GM12878 (cell line): Measurements from ENCODE around the gene NUP93. TPM values are rescaled to one million over a fixed set of nuclear protein-coding genes. Genes with fewer than 3 reads are reported as not detected.
A peak's percentile ranks its signal among the peaks of the same experiment; 100 is the strongest.

Source experiments
- ATAC-seq: fragments of 200-7000 bp; cut with Tn5 transposase; 3 replicates; pipeline ENCODE4 v1.9.1; 2020; ENCODE audit warnings: mild to moderate bottlenecking, moderate library complexity
- BruUV-seq: library from RNA; stranded (reverse); fragments of 400-500 nt; replicated peaks from 2 replicates; lab custom pipeline; 2021; lab: Mats Ljungman, UMichigan
- CTCF ChIA-PET: fragments of 300-600 bp; sonication (Branson Sonifier 250); formaldehyde crosslinking; extraction: SDS; loops from one replicate; lab custom pipeline; 2021; ENCODE audit warnings: inconsistent platforms; lab: Yijun Ruan, JAX
- POLR2A ChIA-PET: fragments of 350-600 bp; formaldehyde crosslinking; extraction: SDS; loops from one replicate; lab custom pipeline; 2021; ENCODE audit warnings: inconsistent platforms; lab: Charles Lee
- RAD21 ChIA-PET: fragments of 300-600 bp; sonication (Branson Sonifier 250); formaldehyde crosslinking; loops from one replicate; lab custom pipeline; 2023; ENCODE audit warnings: antibody characterized with exemption; ENCODE audit not compliant: unreplicated experiment; lab: Charles Lee
- SMC1A ChIA-PET: fragments of 300-600 bp; sonication (Branson Sonifier 250); formaldehyde crosslinking; loops from one replicate; lab custom pipeline; 2023; ENCODE audit not compliant: unreplicated experiment, uncharacterized antibody; lab: Charles Lee
- DNase-seq: peaks from one replicate; pipeline ENCODE4 v3.0.0-alpha.2; 2011; ENCODE audit warnings: low read depth, low spot score
- FAIRE-seq: peaks from 3 replicates; lab custom pipeline; 2011; peaks lifted over from hg19 to GRCh38; lab: Jason Lieb, UNC
- H2AFZ ChIP-seq: 2 replicates; pipeline ENCODE4 v1.6.0; 2011; ENCODE audit warnings: low read depth, low read length, control low read depth; ENCODE audit not compliant: control insufficient read depth
- H3K27ac ChIP-seq: 2 replicates; pipeline ENCODE4 v1.5.1; 2011; ENCODE audit warnings: control low read depth; ENCODE audit not compliant: control insufficient read depth, insufficient read depth
- H3K27me3 ChIP-seq, 2 experiments: replicated peaks in 1 of 2; 2 replicates each; pipeline versions ENCODE4 v1.6.0 to v1.6.1; 2011; ENCODE audit warnings: low read length in 1 of 2; ENCODE audit not compliant: control insufficient read depth in 2 of 2, insufficient read depth in 2 of 2
- H3K36me3 ChIP-seq, 2 experiments: 2 replicates each; pipeline ENCODE4 v1.5.1; 2011; ENCODE audit warnings: low read length in 1 of 2; ENCODE audit not compliant: control insufficient read depth in 2 of 2, insufficient read depth in 2 of 2
- H3K4me1 ChIP-seq: 2 replicates; pipeline ENCODE4 v1.6.1; 2011; ENCODE audit warnings: mild to moderate bottlenecking, low read length, moderate library complexity, mixed read lengths; ENCODE audit not compliant: control insufficient read depth, insufficient read depth
- H3K4me2 ChIP-seq: 2 replicates; pipeline ENCODE4 v1.6.0; 2011; ENCODE audit warnings: control low read depth; ENCODE audit not compliant: control insufficient read depth, insufficient read depth
- H3K4me3 ChIP-seq: fragments of 200-600 bp; sonication (generic); 2 replicates; pipeline ENCODE4 v1.5.1; 2016
- H3K79me2 ChIP-seq: 2 replicates; pipeline ENCODE4 v1.6.0; 2011; ENCODE audit warnings: low read length; ENCODE audit not compliant: control insufficient read depth, insufficient read depth
- H3K9ac ChIP-seq: 2 replicates; pipeline ENCODE4 v1.8.0; 2011; ENCODE audit warnings: low read length, control low read depth, mixed read lengths; ENCODE audit not compliant: control insufficient read depth, insufficient read depth
- H3K9me3 ChIP-seq: replicated peaks from 3 replicates; pipeline ENCODE4 v1.5.1; 2011; ENCODE audit warnings: mild to moderate bottlenecking, low read length; ENCODE audit not compliant: control insufficient read depth, insufficient read depth
- H4K20me1 ChIP-seq: 2 replicates; pipeline ENCODE4 v1.6.0; 2011; ENCODE audit not compliant: control insufficient read depth, insufficient read depth
- ASH2L ChIP-seq: fragments of 300-600, 200-600 bp; sonication (generic); IDR thresholded peaks from 2 replicates; pipeline ENCODE4 v1.6.1; 2017; ENCODE audit warnings: low read depth, mild to moderate bottlenecking, borderline replicate concordance
- CHD2 ChIP-seq: IDR thresholded peaks from 2 replicates; pipeline ENCODE4 v1.6.1; 2011; ENCODE audit warnings: low read depth, low read length, improper control_type of control experiment, borderline replicate concordance
- CREM ChIP-seq: IDR thresholded peaks from 2 replicates; pipeline ENCODE4 v1.6.1; 2014; ENCODE audit warnings: antibody characterized with exemption, low read depth
- E2F4 ChIP-seq: IDR thresholded peaks from 2 replicates; pipeline ENCODE4 v1.6.1; 2012; ENCODE audit warnings: low read depth, low read length, improper control_type of control experiment
- ELK1 ChIP-seq: IDR thresholded peaks from 2 replicates; pipeline ENCODE4 v1.6.1; 2012; ENCODE audit warnings: low read depth, low read length, improper control_type of control experiment
- ETV6 ChIP-seq, 2 experiments: fragments of 450-650 bp in 1 of 2; IDR thresholded peaks in 1 of 2; conservative IDR thresholded peaks in 1 of 2; 2 replicates each; pipeline ENCODE4 v1.6.1; 2014; ENCODE audit warnings: antibody characterized with exemption in 1 of 2, borderline replicate concordance in 1 of 2, low read depth in 1 of 2, mild to moderate bottlenecking in 1 of 2, moderate library complexity in 1 of 2
- FOXM1 ChIP-seq: IDR thresholded peaks from 2 replicates; pipeline ENCODE4 v1.6.1; 2012; ENCODE audit warnings: low read depth, mild to moderate bottlenecking, inconsistent platforms, low read length, moderate library complexity
- GATAD2B ChIP-seq: fragments of 450-650 bp; conservative IDR thresholded peaks from 2 replicates; pipeline ENCODE4 v1.6.1; 2017; ENCODE audit warnings: low read depth, mild to moderate bottlenecking, moderate library complexity
- MLLT1 ChIP-seq: fragments of 450-650 bp; IDR thresholded peaks from 2 replicates; pipeline ENCODE4 v1.6.1; 2016; ENCODE audit warnings: mild to moderate bottlenecking
- NFYB ChIP-seq: IDR thresholded peaks from 2 replicates; pipeline ENCODE4 v1.6.1; 2011; ENCODE audit warnings: low read depth, mild to moderate bottlenecking, low read length, improper control_type of control experiment, moderate library complexity; ENCODE audit not compliant: insufficient read depth
- PBX3 ChIP-seq: IDR thresholded peaks from 2 replicates; pipeline ENCODE4 v1.6.1; 2011; ENCODE audit warnings: mild to moderate bottlenecking, low read depth, low read length, moderate library complexity; ENCODE audit not compliant: insufficient replicate concordance
- PKNOX1 ChIP-seq: fragments of 450-650 bp; IDR thresholded peaks from 2 replicates; pipeline ENCODE4 v1.6.1; 2016; ENCODE audit warnings: mild to moderate bottlenecking
- RAD21 ChIP-seq: IDR thresholded peaks from 2 replicates; pipeline ENCODE4 v1.6.1; 2011; ENCODE audit warnings: mild to moderate bottlenecking, low read depth, low read length, moderate library complexity; ENCODE audit not compliant: insufficient read depth
- SIN3A ChIP-seq: IDR thresholded peaks from 2 replicates; pipeline ENCODE4 v1.6.1; 2012; ENCODE audit warnings: low read depth, low read length, improper control_type of control experiment
- SMAD1 ChIP-seq: fragments of 450-650 bp; IDR thresholded peaks from 2 replicates; pipeline ENCODE4 v1.6.1; 2018; ENCODE audit warnings: mild to moderate bottlenecking, low read depth; ENCODE audit not compliant: partially characterized antibody
- SP1 ChIP-seq: IDR thresholded peaks from one replicate; pipeline ENCODE4 v1.6.1; 2011; ENCODE audit warnings: low read depth, low read length
- SPI1 ChIP-seq: IDR thresholded peaks from 2 replicates; pipeline ENCODE4 v1.6.1; 2011; ENCODE audit warnings: low read depth, mild to moderate bottlenecking, low read length, moderate library complexity, borderline replicate concordance; ENCODE audit not compliant: insufficient read depth
- TARDBP ChIP-seq: IDR thresholded peaks from 2 replicates; pipeline ENCODE4 v1.6.1; 2016; ENCODE audit warnings: borderline replicate concordance
- WGBS: methylation state at CpG from one replicate; pipeline ENCODE4 v1.1.6; 2016; ENCODE audit warnings: low lambda C conversion rate; ENCODE audit not compliant: insufficient replicate concordance, insufficient coverage; ENCODE audit errors: missing lambda C conversion rate; 5-methylcytosine and 5-hydroxymethylcytosine counted together
- in situ Hi-C: fragments of 300-500 bp; cut with MboI; formaldehyde crosslinking; loops from 9 replicates; pipeline ENCODE4 v1.14.3; 2018; ENCODE audit warnings: mixed read lengths
- intact Hi-C: fragments of 100-400 bp; cut with micrococcal nuclease; formaldehyde crosslinking; loops from one replicate; pipeline ENCODE4 v1.14.2; 2022; ENCODE audit not compliant: unreplicated experiment
- polyA plus RNA-seq, 11 experiments: library from polyadenylated mRNA; depleted of rRNA in 4 of 11; unstranded in 6 of 11; stranded (reverse) in 5 of 11; fragments of >200 nt; fragmentation: Nextera tagmentation in 4 of 11; fragmentation: Illumina TruSeq in 1 of 11; extraction: Ambion mirVana in 4 of 11; extraction: Trizol in 1 of 11; gene quantifications; 1 replicate in 1 of 11; 2 replicates in 10 of 11; pipeline versions ENCODE4 v1.2.1 to v1.2.3, GENCODE V29; 2011 to 2016; ENCODE audit warnings: inconsistent platforms in 2 of 11, missing spikeins in 2 of 11, low read depth in 1 of 11
- total RNA-seq, 4 experiments: library from RNA; depleted of rRNA in 3 of 4; stranded (reverse); fragments of >200 nt in 3 of 4; fragmentation: Illumina TruSeq in 1 of 4; extraction: Trizol in 1 of 4; gene quantifications; 2 replicates each; pipeline versions ENCODE4 v1.2.1 to v1.2.3, GENCODE V29; 2013 to 2021

NUP93 gene
- total and polyA plus RNA-seq, 10 of the 15 experiments (the other 5 are each of a cell fraction or from before 2014, with no cell fraction given): 82.2 to 175 (median 101) TPM

- H3K27me3 ChIP-seq: no peaks in the 10 kb centered on the region
- WGBS: 81% methylated on average over 5 of the region's 5 CpGs
- SMC1A ChIA-PET: interaction anchor here (0.6 to 2.7 kb wide), 9 partner anchors 20 to 1731 kb away, joined by 4 to 26 read pairs (median 6); no protein-coding TSS in a partner anchor
- DNase-seq (no peak), FAIRE-seq (no peak), ATAC-seq (peak; percentile 63)
- RAD21 ChIA-PET: interaction anchor here (0.6 to 1.9 kb wide), 11 partner anchors 14 to 488 kb away, joined by 3 to 10 read pairs (median 4); no protein-coding TSS in a partner anchor
- POLR2A ChIA-PET: interaction anchor here (0.9 to 2.0 kb wide), 3 partner anchors 8 to 45 kb away, joined by 4 to 14 read pairs (median 7); no protein-coding TSS in a partner anchor
- H3K4me1 ChIP-seq: peaks cover 8% of the 10 kb centered on the region
- H3K79me2 ChIP-seq: no peaks in the 10 kb centered on the region
- no peaks in the 10 kb centered on the region for H3K9me3 ChIP-seq
- H3K36me3 ChIP-seq: no peaks in the 10 kb centered on the region
- no peak overlapping the region for H2AFZ ChIP-seq
- H3K9ac ChIP-seq: no peak overlapping the region
- no TSS peak for BruUV-seq
- 0 out of 2 replicates have a peak overlapping the region, but pooled peaks have one; percentile 15 for H3K4me2 ChIP-seq
- H3K27ac ChIP-seq: no peak overlapping the region
- no peaks in the 10 kb centered on the region for H4K20me1 ChIP-seq
- CTCF ChIA-PET: interaction anchor here (0.9 to 2.8 kb wide), 7 partner anchors 14 to 63 kb away, joined by 3 to 18 read pairs (median 4); no protein-coding TSS in a partner anchor
- in situ Hi-C loops (no loop called here), intact Hi-C loops (loop anchor here (2.0 kb wide), 3 partner anchors 18 to 42 kb away; no protein-coding TSS in a partner anchor)
- H3K4me3 ChIP-seq: no peak overlapping the region
- no peak for TF ChIP-seq ASH2L
- TF ChIP-seq TARDBP: no peak
- TF ChIP-seq SP1: no peak
- no peak for TF ChIP-seq MLLT1
- peak; percentile 86 for TF ChIP-seq PKNOX1
- TF ChIP-seq SMAD1: no peak
- TF ChIP-seq ETV6 (conservative IDR thresholded peaks at IDR 0.05 in 1 of 2, IDR thresholded peaks at IDR 0.05 in 1 of 2; ENCODE audit: borderline replicate concordance in 1 of 2, low read depth in 1 of 2): no peak
- TF ChIP-seq RAD21: no peak
- no peak for TF ChIP-seq GATAD2B
- TF ChIP-seq FOXM1: no peak
- peak; percentile 77 for TF ChIP-seq PBX3
- TF ChIP-seq E2F4: no peak
- TF ChIP-seq CREM: no peak
- no peak for TF ChIP-seq CHD2
- no peak for TF ChIP-seq SIN3A
- TF ChIP-seq NFYB: peak; percentile 41; the same call in 1 of the 2 replicates
- no peak for TF ChIP-seq ELK1
- no peak for TF ChIP-seq SPI1
Measured at GRCh38 chr16:56889206-56889605, 159.3 kb downstream of the NUP93 start.
